Neural progenitor cell (in vitro differentiated cells): ENCODE measurements around the gene DNAI2. TPM values are rescaled to one million over a fixed set of nuclear protein-coding genes. Genes with fewer than 3 reads are reported as not detected.

Source experiments
- DNase-seq: peaks from one replicate; pipeline ENCODE4 v3.0.0-alpha.2; 2016; ENCODE audit warnings: low spot score
- H2AFZ ChIP-seq: fragments of 200-600 bp; sonication (generic); replicated peaks from 2 replicates; pipeline ENCODE4 v1.6.1; 2016; ENCODE audit warnings: antibody characterized with exemption
- H3F3A ChIP-seq: fragments of 200-600 bp; sonication (generic); 2 replicates; pipeline ENCODE4 v1.6.1; 2016; ENCODE audit warnings: antibody characterized with exemption, low read depth
- H3K27ac ChIP-seq: fragments of 200-600 bp; sonication (generic); 2 replicates; pipeline ENCODE4 v1.5.1; 2016; ENCODE audit warnings: mild to moderate bottlenecking
- H3K27me3 ChIP-seq: fragments of 200-600 bp; sonication (generic); 2 replicates; pipeline ENCODE4 v1.6.1; 2016; ENCODE audit warnings: mild to moderate bottlenecking, moderate library complexity
- H3K36me3 ChIP-seq: fragments of 200-600 bp; sonication (generic); 2 replicates; pipeline ENCODE4 v1.5.1; 2016
- H3K4me1 ChIP-seq: fragments of 200-600 bp; sonication (generic); 2 replicates; pipeline ENCODE4 v1.6.1; 2016; ENCODE audit warnings: mixed run types
- H3K4me2 ChIP-seq: fragments of 200-600 bp; sonication (generic); 2 replicates; pipeline ENCODE4 v1.6.1; 2016
- H3K4me3 ChIP-seq: fragments of 200-600 bp; sonication (generic); 2 replicates; pipeline ENCODE4 v1.5.1; 2016
- H3K79me2 ChIP-seq: fragments of 200-600 bp; sonication (generic); 2 replicates; pipeline ENCODE4 v1.6.1; 2016; ENCODE audit warnings: low read depth
- H3K9ac ChIP-seq: fragments of 200-600 bp; sonication (generic); 2 replicates; pipeline ENCODE4 v1.6.1; 2016
- H3K9me3 ChIP-seq: fragments of 200-600 bp; sonication (generic); 2 replicates; pipeline ENCODE4 v1.5.1; 2016; ENCODE audit warnings: low read depth
- H4K20me1 ChIP-seq: fragments of 200-600 bp; sonication (generic); 2 replicates; pipeline ENCODE4 v1.6.1; 2016; ENCODE audit warnings: low read depth
- H3K27ac Mint-ChIP-seq: 3 replicates; pipeline ENCODE4 v1.8.0; 2021; ENCODE audit warnings: mixed read lengths
- H3K27me3 Mint-ChIP-seq: 2 replicates; pipeline ENCODE4 v1.8.0; 2022; ENCODE audit warnings: low read depth, mild to moderate bottlenecking, inconsistent platforms, moderate library complexity, mixed read lengths; ENCODE audit not compliant: insufficient read depth
- H3K36me3 Mint-ChIP-seq: 3 replicates; pipeline ENCODE4 v1.8.0; 2021; ENCODE audit warnings: mixed read lengths
- H3K4me1 Mint-ChIP-seq: 3 replicates; pipeline ENCODE4 v1.8.0; 2021; ENCODE audit warnings: mixed read lengths
- H3K4me3 Mint-ChIP-seq: 3 replicates; pipeline ENCODE4 v1.8.0; 2021; ENCODE audit warnings: mild to moderate bottlenecking, moderate library complexity, mixed read lengths
- H3K9me3 Mint-ChIP-seq: 3 replicates; pipeline ENCODE4 v1.8.0; 2020; ENCODE audit warnings: mixed read lengths
- EZH2 ChIP-seq: fragments of 200-600 bp; sonication (generic); IDR thresholded peaks from 2 replicates; pipeline ENCODE4 v1.6.1; 2017; ENCODE audit warnings: antibody characterized with exemption, mild to moderate bottlenecking, moderate library complexity
- EZH2phosphoT487 ChIP-seq: fragments of 200-600 bp; sonication (generic); IDR thresholded peaks from 2 replicates; pipeline ENCODE4 v1.6.1; 2017; ENCODE audit warnings: antibody characterized with exemption
- total RNA-seq: library from RNA; depleted of rRNA; stranded (reverse); fragments of >200 nt; gene quantifications from 2 replicates; pipeline ENCODE4 v1.2.3, GENCODE V29; 2015; ENCODE audit warnings: low replicate concordance
- TF ChIP-seq, protein P1 (sequence below): fragments of 200-600 bp; sonication (generic); IDR thresholded peaks from 2 replicates; pipeline ENCODE4 v1.5.1; 2017; ENCODE audit warnings: antibody characterized with exemption, mild to moderate bottlenecking

DNAI2 gene
- total RNA-seq, 1 donor from 2014 or later = not detected

DNA sequence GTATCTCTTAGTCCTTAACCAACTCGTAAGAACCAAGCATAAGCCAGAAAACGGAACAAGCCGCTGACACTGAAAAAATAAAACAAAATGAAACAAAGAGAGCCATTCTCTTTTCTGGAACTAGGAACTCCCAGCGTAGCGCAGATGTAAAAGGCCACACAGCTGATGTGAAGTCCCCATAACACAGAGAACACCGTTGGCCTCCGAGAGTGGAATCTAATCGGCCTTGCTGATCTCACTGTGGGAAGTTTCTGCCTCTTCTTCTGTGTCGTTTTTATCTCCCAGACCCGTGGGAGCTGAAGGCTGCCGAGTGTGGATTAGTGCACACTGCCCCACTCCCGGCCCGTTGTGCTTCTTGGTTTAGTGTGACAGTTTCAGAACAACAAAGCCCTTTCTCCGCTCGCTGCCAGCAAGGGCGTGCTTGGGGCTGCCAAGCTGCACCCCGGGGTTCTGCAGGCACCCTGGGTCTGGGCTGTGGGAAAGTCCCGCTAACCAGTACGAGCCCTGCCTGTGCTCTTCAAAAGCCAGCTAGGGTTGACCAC, 38.9 kb upstream of the DNAI2 start:
- H3K27me3 ChIP-seq = no peaks in the 10 kb centered on the region
- Mint-ChIP-seq H3K36me3 (no peaks in the 10 kb centered on the region), H3K4me3 (no peak overlapping the region), H3K9me3 (no peaks in the 10 kb centered on the region), H3K27me3 (peaks cover 8% of the 10 kb centered on the region), H3K27ac (peak overlapping the region; percentile 33), H3K4me1 (peaks cover 36% of the 10 kb centered on the region)
- H3K4me2 ChIP-seq = no peak overlapping the region
- H3K79me2 ChIP-seq = no peaks in the 10 kb centered on the region
- H3K36me3 ChIP-seq = no peaks in the 10 kb centered on the region
- peaks cover 17% of the 10 kb centered on the region for H3F3A ChIP-seq
- no peak overlapping the region for H3K4me3 ChIP-seq
- TF ChIP-seq, protein P1, sequence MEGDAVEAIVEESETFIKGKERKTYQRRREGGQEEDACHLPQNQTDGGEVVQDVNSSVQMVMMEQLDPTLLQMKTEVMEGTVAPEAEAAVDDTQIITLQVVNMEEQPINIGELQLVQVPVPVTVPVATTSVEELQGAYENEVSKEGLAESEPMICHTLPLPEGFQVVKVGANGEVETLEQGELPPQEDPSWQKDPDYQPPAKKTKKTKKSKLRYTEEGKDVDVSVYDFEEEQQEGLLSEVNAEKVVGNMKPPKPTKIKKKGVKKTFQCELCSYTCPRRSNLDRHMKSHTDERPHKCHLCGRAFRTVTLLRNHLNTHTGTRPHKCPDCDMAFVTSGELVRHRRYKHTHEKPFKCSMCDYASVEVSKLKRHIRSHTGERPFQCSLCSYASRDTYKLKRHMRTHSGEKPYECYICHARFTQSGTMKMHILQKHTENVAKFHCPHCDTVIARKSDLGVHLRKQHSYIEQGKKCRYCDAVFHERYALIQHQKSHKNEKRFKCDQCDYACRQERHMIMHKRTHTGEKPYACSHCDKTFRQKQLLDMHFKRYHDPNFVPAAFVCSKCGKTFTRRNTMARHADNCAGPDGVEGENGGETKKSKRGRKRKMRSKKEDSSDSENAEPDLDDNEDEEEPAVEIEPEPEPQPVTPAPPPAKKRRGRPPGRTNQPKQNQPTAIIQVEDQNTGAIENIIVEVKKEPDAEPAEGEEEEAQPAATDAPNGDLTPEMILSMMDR = no peak
- TF ChIP-seq EZH2 (no peak), EZH2phosphoT487 (no peak)
- H3K9me3 ChIP-seq = no peaks in the 10 kb centered on the region
- no peak overlapping the region for H3K9ac ChIP-seq
- H2AFZ ChIP-seq = no peak overlapping the region
- DNase-seq = no peak
- H3K4me1 ChIP-seq = peaks cover 39% of the 10 kb centered on the region
- no peak overlapping the region for H3K27ac ChIP-seq
- no peaks in the 10 kb centered on the region for H4K20me1 ChIP-seq

DNA sequence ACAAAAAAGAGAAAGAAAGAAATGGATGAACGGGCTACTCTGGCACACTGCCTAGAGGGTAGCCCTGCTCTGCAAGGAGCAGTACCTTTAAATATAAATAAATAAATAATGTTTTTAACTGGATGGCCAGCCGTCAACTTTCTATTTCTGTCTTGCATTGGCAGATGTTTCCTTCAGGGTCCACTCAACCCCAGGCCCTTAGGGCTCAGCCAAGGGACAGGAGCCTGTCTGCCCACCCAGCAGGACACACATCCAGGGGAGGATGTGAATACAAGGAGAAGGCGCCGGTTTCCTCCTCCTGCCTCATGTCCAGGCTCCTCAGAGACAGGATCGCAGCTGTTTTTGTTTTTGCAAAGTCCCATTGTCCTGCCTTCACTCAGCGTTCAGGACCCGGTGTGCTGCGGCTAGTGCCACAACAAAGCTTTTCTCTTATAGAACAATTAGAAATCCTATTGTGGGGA, 38.1 kb upstream of the DNAI2 start:
- no peaks in the 10 kb centered on the region for H3K9me3 Mint-ChIP-seq
- H3K4me1 ChIP-seq = peaks cover 46% of the 10 kb centered on the region
- no peak overlapping the region for H3K4me3 Mint-ChIP-seq
- peaks cover 12% of the 10 kb centered on the region for H3K27me3 Mint-ChIP-seq
- H2AFZ ChIP-seq = no peak overlapping the region
- no peaks in the 10 kb centered on the region for H3K36me3 ChIP-seq
- peaks cover 17% of the 10 kb centered on the region for H3F3A ChIP-seq
- no peak overlapping the region for H3K4me3 ChIP-seq
- H3K79me2 ChIP-seq = no peaks in the 10 kb centered on the region
- no peaks in the 10 kb centered on the region for H4K20me1 ChIP-seq
- no peaks in the 10 kb centered on the region for H3K9me3 ChIP-seq
- DNase-seq = peak; percentile 39
- H3K4me2 ChIP-seq = no peak overlapping the region
- no peak overlapping the region for H3K27ac ChIP-seq
- no peaks in the 10 kb centered on the region for H3K36me3 Mint-ChIP-seq
- H3K27ac Mint-ChIP-seq = peak overlapping the region; percentile 57
- no peak overlapping the region for H3K9ac ChIP-seq
- H3K27me3 ChIP-seq = no peaks in the 10 kb centered on the region
- TF ChIP-seq EZH2 = no peak
- no peak for TF ChIP-seq EZH2phosphoT487
- TF ChIP-seq, protein P1 = no peak
- H3K4me1 Mint-ChIP-seq = peaks cover 42% of the 10 kb centered on the region

DNA sequence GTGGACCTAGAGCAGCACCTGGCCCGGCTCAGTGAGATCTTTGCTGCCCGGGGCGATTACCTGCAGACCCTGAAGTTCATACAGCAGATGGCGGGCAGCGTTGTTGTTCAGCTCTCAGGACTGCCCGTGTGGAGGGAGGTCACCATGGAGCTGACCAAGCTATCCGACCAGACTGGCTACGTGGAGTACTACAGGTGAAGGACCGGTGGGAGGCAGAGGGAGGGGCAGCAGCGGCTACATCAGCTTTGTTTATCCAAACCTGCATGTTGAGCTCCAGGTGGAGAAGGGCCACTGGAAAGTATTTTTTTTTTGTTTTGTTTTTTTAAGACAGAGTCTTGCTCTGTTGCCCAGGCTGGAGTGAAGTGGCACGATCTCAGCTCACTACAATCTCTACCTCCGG, 36.7 kb upstream of the DNAI2 start:
- peaks cover 43% of the 10 kb centered on the region for H3K4me1 Mint-ChIP-seq

More for the DNA sequence above, 36.7 kb upstream of the DNAI2 start:
- H3K4me3 Mint-ChIP-seq = no peak overlapping the region
- Histone ChIP-seq H3K27ac (no peak overlapping the region), H3K9ac (no peak overlapping the region), H3K4me2 (no peak overlapping the region), H3K27me3 (no peaks in the 10 kb centered on the region), H3K4me3 (no peak overlapping the region), H3K4me1 (peaks cover 38% of the 10 kb centered on the region), H4K20me1 (no peaks in the 10 kb centered on the region), H3K79me2 (no peaks in the 10 kb centered on the region), H2AFZ (no peak overlapping the region), H3F3A (peaks cover 17% of the 10 kb centered on the region), H3K9me3 (no peaks in the 10 kb centered on the region), H3K36me3 (no peaks in the 10 kb centered on the region)
- no peaks in the 10 kb centered on the region for H3K36me3 Mint-ChIP-seq
- H3K9me3 Mint-ChIP-seq = no peaks in the 10 kb centered on the region
- no peak overlapping the region for H3K27ac Mint-ChIP-seq
- TF ChIP-seq EZH2phosphoT487 (no peak), EZH2 (no peak)
- TF ChIP-seq, protein P1 = no peak
- peaks cover 14% of the 10 kb centered on the region for H3K27me3 Mint-ChIP-seq
- DNase-seq = no peak
